Activated CD8-positive, alpha-beta T cell treated with anti-CD3 and anti-CD28 coated beads, Interleukin-2, amount 10 ng/mL, durations not matched to agents 7 days and 5 days (primary cell): ENCODE data around the gene GRB14. TPM values are rescaled to one million over a fixed set of nuclear protein-coding genes. Genes with fewer than 3 reads are reported as not detected.
"Not testable (repeated sequence)": the region's sequence is repeated elsewhere in the genome, so short reads cannot be mapped to it uniquely, and the experiment has no call there.

Experiments
- ATAC-seq: fragments of 150-1000 bp; cut with Tn5 transposase; one replicate; pipeline ENCODE4 v1.10.0; 2021; ENCODE audit warnings: moderate library complexity
- CTCF ChIA-PET: fragments of 350-600 bp; sonication (Branson Sonifier 250); formaldehyde crosslinking; loops from one replicate; lab custom pipeline; 2021; ENCODE audit warnings: antibody characterized with exemption; lab: Charles Lee
- POLR2A ChIA-PET: fragments of 350-600 bp; sonication (Branson Sonifier 250); formaldehyde crosslinking; loops from one replicate; lab custom pipeline; 2021; ENCODE audit warnings: antibody characterized with exemption; lab: Charles Lee
- DNase-seq: peaks from one replicate; pipeline ENCODE4 v3.0.0-alpha.2; 2020
- H3K27ac Mint-ChIP-seq: one replicate; pipeline ENCODE4 v1.8.0; 2021; ENCODE audit warnings: mild to moderate bottlenecking, mixed read lengths
- H3K27me3 Mint-ChIP-seq: one replicate; pipeline ENCODE4 v1.8.0; 2021; ENCODE audit warnings: low read depth, mixed read lengths
- H3K36me3 Mint-ChIP-seq: one replicate; pipeline ENCODE4 v1.8.0; 2021; ENCODE audit warnings: low read depth, mixed read lengths
- H3K4me1 Mint-ChIP-seq: one replicate; pipeline ENCODE4 v1.8.0; 2021; ENCODE audit warnings: low read depth, mixed read lengths
- H3K4me3 Mint-ChIP-seq: one replicate; pipeline ENCODE4 v1.8.0; 2021; ENCODE audit warnings: mild to moderate bottlenecking, mixed read lengths
- H3K9me3 Mint-ChIP-seq: one replicate; pipeline ENCODE4 v1.8.0; 2022; ENCODE audit warnings: mixed read lengths; ENCODE audit not compliant: insufficient read depth
- total RNA-seq, 2 experiments: library from RNA; stranded (reverse); gene quantifications; one replicate each; pipeline ENCODE4 v1.2.3, GENCODE V29; 2021

The GRB14 gene
- total RNA-seq, 2 experiments from 2014 or later, result not detected

- DNase-seq, result no peak
- H3K27me3 Mint-ChIP-seq, result no peaks in the 10 kb centered on the region
Observed at GRCh38 chr2:164642946-164643555, 21.8 kb upstream of the GRB14 start.

DNA sequence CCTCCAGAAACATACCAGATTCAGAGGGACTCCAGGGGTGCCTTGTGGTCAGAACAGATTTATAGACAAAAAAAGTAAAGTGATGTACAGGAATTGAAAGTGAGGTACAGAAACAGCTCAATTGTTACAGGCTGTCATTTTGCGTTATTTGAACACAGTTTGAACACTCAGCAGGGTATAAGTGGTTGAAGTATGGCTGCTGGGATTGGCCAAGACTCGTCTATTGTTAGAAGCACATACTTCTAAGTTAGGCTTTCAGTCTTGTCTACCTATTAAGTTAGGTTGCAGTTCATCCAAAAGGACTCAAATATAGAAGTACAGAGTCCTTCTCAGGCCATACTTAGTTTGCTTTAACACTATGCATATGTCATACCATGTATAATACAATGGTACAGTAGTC lies 21.0 kb upstream of the GRB14 start:
- no peaks in the 10 kb centered on the region for H3K36me3 Mint-ChIP-seq
- ChIA-PET POLR2A (no interaction called here), CTCF (no interaction called here)
- H3K9me3 Mint-ChIP-seq, result no peaks in the 10 kb centered on the region
- H3K27ac Mint-ChIP-seq, result no peak overlapping the region
- H3K4me3 Mint-ChIP-seq, result no peak overlapping the region
- no peaks in the 10 kb centered on the region for H3K27me3 Mint-ChIP-seq
- ATAC-seq (no peak), DNase-seq (no peak)
- H3K4me1 Mint-ChIP-seq, result no peaks in the 10 kb centered on the region

More at GRCh38 chr2:164642946-164643555, 21.8 kb upstream of the GRB14 start:
- no peak overlapping the region for H3K4me3 Mint-ChIP-seq
- H3K36me3 Mint-ChIP-seq, result no peaks in the 10 kb centered on the region
- CTCF ChIA-PET, result no interaction called here
- no peaks in the 10 kb centered on the region for H3K9me3 Mint-ChIP-seq
- no peak for ATAC-seq
- H3K4me1 Mint-ChIP-seq, result no peaks in the 10 kb centered on the region
- no peak overlapping the region for H3K27ac Mint-ChIP-seq
- POLR2A ChIA-PET, result no interaction called here

DNA sequence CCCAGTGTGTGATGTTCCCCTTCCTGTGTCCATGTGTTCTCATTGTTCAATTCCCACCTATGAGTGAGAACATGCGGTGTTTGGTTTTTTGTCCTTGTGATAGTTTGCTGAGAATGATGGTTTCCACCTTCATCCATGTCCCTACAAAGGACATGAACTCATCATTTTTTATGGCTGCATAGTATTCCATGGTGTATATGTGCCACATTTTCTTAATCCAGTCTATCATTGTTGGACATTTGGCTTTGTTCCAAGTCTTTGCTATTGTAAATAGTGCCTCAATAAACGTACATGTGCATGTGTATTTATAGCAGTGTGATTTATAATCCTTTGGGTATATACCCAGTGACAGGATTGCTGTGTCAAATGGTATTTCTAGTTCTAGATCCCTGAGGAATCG lies 7.0 kb upstream of the GRB14 start:
- H3K4me3 Mint-ChIP-seq, H3K4me1 Mint-ChIP-seq, H3K27me3 Mint-ChIP-seq, CTCF ChIA-PET, H3K9me3 Mint-ChIP-seq, POLR2A ChIA-PET, H3K36me3 Mint-ChIP-seq, ATAC-seq, H3K27ac Mint-ChIP-seq, DNase-seq: not testable (repeated sequence)

DNA sequence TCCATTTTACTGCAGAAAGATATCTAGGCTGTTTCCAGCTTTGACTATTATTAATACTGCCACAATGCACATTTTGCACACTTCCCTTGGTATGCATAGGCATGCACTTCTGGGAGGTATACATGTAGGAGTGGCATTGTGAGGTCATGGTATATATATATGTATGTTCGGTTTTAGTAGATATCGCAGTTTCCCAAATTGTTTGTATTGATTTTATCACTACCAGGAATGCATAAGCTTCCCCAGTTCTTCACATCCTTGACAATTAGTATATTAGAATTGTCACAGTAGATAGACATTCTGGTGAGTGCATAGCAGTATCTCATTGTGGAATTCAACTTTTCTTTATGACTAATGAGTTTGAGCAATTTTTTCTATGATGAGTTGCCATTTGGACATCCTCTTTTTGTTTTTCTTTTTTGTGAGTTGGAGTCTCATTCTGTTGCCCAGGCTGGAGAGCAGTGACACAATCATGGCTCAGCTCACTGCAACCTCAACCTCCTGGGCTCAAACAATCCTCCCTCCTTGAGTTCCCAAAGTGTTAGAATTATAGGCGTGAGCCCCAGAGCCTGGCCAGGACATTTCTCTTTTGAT lies 4.2 kb upstream of the GRB14 start:
- Mint-ChIP-seq H3K27ac (no peak overlapping the region), H3K4me1 (no peaks in the 10 kb centered on the region), H3K4me3 (no peak overlapping the region), H3K27me3 (peaks cover 12% of the 10 kb centered on the region), H3K9me3 (no peaks in the 10 kb centered on the region), H3K36me3 (no peaks in the 10 kb centered on the region)
- POLR2A ChIA-PET, result no interaction called here
- ATAC-seq, result no peak
- CTCF ChIA-PET, result no interaction called here
- DNase-seq, result no peak

DNA sequence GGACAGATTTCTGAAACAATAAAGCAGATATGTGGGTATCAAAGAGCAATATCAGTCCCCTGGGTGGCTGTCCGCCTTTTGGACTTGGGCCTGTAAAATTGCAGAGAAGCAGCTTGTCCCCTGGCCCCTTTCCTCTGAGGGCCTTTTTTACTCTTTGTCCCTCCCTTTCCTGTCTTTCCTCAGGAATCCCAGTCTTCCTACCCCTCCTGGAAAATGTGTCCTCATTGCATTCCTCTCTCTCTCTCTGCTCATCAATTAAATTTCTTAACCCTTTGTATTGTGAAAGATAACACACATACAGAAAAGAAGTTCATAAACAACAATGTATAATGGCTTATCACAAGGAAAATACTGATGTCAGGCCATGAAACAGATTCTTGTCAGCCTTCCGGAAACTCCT lies 3.0 kb upstream of the GRB14 start:
- H3K4me3 Mint-ChIP-seq, result no peak overlapping the region
- H3K4me1 Mint-ChIP-seq, result no peaks in the 10 kb centered on the region
- peaks cover 19% of the 10 kb centered on the region for H3K27me3 Mint-ChIP-seq
- ChIA-PET POLR2A (no interaction called here), CTCF (no interaction called here)
- no peaks in the 10 kb centered on the region for H3K36me3 Mint-ChIP-seq
- H3K27ac Mint-ChIP-seq, result no peak overlapping the region
- DNase-seq, result no peak
- no peak for ATAC-seq
- H3K9me3 Mint-ChIP-seq, result no peaks in the 10 kb centered on the region

DNA sequence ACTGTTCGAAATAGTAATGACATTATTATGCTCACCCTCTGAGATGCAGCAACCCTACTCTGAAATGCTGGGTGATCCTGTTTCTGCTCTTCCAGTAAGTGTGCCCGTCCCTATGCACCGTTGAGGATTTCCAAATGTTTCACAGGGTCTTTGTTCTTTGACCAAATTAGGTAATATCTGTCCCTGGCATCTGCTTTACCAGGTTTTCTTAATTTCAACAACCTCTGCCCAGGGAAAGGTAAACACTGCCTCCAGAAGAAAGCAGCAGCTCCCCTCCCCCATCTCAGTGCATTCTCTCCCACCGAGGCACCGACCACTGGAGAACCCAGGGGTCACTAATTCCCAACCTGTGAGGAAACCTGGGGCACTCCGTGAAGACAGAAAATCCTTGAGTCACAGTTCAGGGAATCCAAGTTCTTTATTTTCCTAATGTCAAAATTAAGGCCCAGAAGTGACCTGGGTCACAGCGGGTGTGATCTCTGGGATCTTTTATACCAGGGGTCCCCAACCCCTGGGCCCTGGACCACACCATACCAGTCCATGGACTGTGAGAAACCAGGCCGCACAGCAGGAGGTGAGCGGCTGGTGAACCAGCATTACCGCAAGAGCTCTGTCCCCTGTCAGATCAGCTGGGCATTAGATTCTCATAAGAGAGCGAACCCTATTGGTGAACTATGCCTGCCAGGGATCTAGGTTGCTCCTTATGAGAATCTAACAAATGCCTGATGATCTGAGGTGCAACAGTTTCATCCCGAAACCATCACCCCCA lies 1.2 kb upstream of the GRB14 start:
- POLR2A ChIA-PET, result no interaction called here

DNA sequence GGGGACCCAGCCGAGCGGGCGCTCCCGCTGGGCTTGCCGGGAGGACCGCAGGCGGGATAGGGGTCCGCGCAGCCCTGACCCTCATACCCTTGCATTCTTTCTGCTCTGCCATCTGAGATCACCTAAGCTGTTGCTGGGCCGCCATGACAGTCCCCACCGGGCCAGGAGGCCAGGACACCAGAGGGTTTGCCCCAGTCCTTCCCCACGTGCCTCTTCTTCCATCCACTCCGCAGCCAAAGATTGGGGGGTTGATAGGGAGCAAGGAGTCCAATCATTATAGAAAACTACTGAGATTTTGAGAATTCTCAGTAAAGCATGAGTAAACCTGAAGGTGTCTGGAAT lies 453 bp upstream of the GRB14 start:
- Mint-ChIP-seq H3K4me3 (no peak overlapping the region), H3K9me3 (no peaks in the 10 kb centered on the region), H3K4me1 (no peaks in the 10 kb centered on the region), H3K36me3 (no peaks in the 10 kb centered on the region), H3K27ac (no peak overlapping the region), H3K27me3 (peaks cover 21% of the 10 kb centered on the region)
- ChIA-PET POLR2A (no interaction called here), CTCF (no interaction called here)
- ATAC-seq, result no peak
- no peak for DNase-seq

More for the DNA sequence above, 1.2 kb upstream of the GRB14 start:
- no peak for ATAC-seq
- DNase-seq, result no peak
- Mint-ChIP-seq H3K9me3 (no peaks in the 10 kb centered on the region), H3K36me3 (no peaks in the 10 kb centered on the region), H3K27ac (no peak overlapping the region), H3K4me3 (no peak overlapping the region), H3K27me3 (peaks cover 21% of the 10 kb centered on the region), H3K4me1 (no peaks in the 10 kb centered on the region)
- CTCF ChIA-PET, result no interaction called here

GRCh38 chr2:164620457-164620856 lies 825 bp downstream of the GRB14 start:
- Mint-ChIP-seq H3K4me1 (no peaks in the 10 kb centered on the region), H3K4me3 (no peak overlapping the region), H3K27me3 (peaks cover 21% of the 10 kb centered on the region), H3K9me3 (no peaks in the 10 kb centered on the region), H3K36me3 (no peaks in the 10 kb centered on the region), H3K27ac (no peak overlapping the region)
- no peak for DNase-seq
- ATAC-seq, result no peak
- POLR2A ChIA-PET, result no interaction called here
- CTCF ChIA-PET, result no interaction called here

GRCh38 chr2:164617466-164617865 lies 3.8 kb downstream of the GRB14 start:
- H3K27ac Mint-ChIP-seq, result no peak overlapping the region
- no peaks in the 10 kb centered on the region for H3K36me3 Mint-ChIP-seq
- no peak for DNase-seq
- no peak for ATAC-seq
- ChIA-PET CTCF (no interaction called here), POLR2A (no interaction called here)
- H3K4me3 Mint-ChIP-seq, result no peak overlapping the region
- H3K27me3 Mint-ChIP-seq, result peaks cover 19% of the 10 kb centered on the region
- no peaks in the 10 kb centered on the region for H3K9me3 Mint-ChIP-seq
- H3K4me1 Mint-ChIP-seq, result no peaks in the 10 kb centered on the region

DNA sequence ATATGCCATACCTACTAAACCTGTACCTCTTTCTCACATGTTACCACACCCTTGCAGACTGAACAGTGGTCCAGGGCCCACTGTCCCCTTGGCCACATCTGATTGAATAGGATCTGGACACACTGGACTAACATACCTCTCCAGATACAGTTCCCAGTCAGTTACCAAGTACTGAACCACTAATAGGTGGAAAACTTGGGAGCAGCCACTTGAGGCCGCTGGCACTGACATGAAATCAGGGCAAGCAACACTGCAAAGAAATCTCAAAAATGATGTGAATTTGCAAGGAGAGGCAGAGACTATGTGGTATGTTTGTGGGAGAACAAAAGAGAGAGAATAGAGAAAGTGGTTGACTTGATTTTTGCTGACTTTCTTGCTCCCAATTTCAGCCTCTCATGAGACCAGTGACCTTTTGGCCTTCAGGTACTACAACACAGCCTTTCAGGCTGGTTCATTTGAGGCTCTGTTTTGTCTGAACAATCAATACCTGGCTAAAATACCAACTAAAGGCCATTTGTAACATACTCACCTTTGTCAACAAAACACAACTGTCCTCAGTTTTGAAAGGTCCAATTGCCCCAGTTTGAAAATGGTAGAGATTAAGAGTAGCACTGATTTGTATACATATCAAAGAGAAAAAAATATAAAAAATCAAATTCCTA lies 7.8 kb downstream of the GRB14 start:
- ChIA-PET POLR2A (no interaction called here), CTCF (interaction anchor here (1.3 kb wide), 1 partner anchor 13 kb away, joined by 3 read pairs; no protein-coding TSS in a partner anchor)
- H3K27ac Mint-ChIP-seq, result no peak overlapping the region
- no peak for DNase-seq
- H3K36me3 Mint-ChIP-seq, result no peaks in the 10 kb centered on the region
- H3K4me1 Mint-ChIP-seq, result no peaks in the 10 kb centered on the region
- H3K4me3 Mint-ChIP-seq, result no peak overlapping the region
- no peaks in the 10 kb centered on the region for H3K27me3 Mint-ChIP-seq
- no peak for ATAC-seq
- H3K9me3 Mint-ChIP-seq, result no peaks in the 10 kb centered on the region

DNA sequence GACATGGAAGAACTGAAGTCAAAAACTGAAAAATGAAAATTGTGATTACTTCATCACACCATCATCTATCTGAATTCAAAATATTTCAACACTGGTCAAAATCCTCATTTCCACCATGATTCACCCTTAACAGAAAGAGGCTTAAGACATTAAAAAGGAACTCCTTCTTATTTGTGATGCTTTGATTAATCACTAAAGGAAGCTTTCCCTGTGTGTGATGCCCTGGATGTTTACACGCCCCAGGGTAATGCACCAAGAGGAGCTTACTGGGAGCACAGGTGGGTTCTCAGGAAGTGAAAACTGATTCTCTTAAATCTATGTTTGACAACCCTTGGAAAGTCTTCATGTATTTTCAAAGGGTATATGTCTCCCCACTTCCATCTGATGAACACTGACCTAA lies 11.5 kb downstream of the GRB14 start:
- no peak overlapping the region for H3K27ac Mint-ChIP-seq

GRCh38 chr2:164606557-164606956 lies 14.7 kb downstream of the GRB14 start:
- no peak for ATAC-seq
- no peaks in the 10 kb centered on the region for H3K9me3 Mint-ChIP-seq

More for the DNA sequence above, 11.5 kb downstream of the GRB14 start:
- ChIA-PET CTCF (no interaction called here), POLR2A (no interaction called here)
- no peaks in the 10 kb centered on the region for H3K27me3 Mint-ChIP-seq
- no peak overlapping the region for H3K4me3 Mint-ChIP-seq
- no peak for ATAC-seq
- no peaks in the 10 kb centered on the region for H3K4me1 Mint-ChIP-seq
- no peaks in the 10 kb centered on the region for H3K36me3 Mint-ChIP-seq
- no peak for DNase-seq
- H3K9me3 Mint-ChIP-seq, result no peaks in the 10 kb centered on the region

More at GRCh38 chr2:164606557-164606956, 14.7 kb downstream of the GRB14 start:
- Mint-ChIP-seq H3K27ac (no peak overlapping the region), H3K27me3 (no peaks in the 10 kb centered on the region), H3K4me3 (no peak overlapping the region), H3K36me3 (no peaks in the 10 kb centered on the region), H3K4me1 (no peaks in the 10 kb centered on the region)
- CTCF ChIA-PET, result no interaction called here
- no peak for DNase-seq
- POLR2A ChIA-PET, result no interaction called here
